GM10266 (cell line): ENCODE data around the gene MMP25.

Source experiments
- DNase-seq: peaks from one replicate; pipeline ENCODE4 v3.0.0; 2012; ENCODE audit errors: extremely low spot score
- TF ChIP-seq, protein P1 (sequence below): IDR thresholded peaks from 2 replicates; pipeline ENCODE4 v1.5.1; 2012; ENCODE audit warnings: mild to moderate bottlenecking, low read depth; ENCODE audit not compliant: control insufficient read depth, insufficient read depth; ENCODE audit errors: missing control alignments

MMP25 gene

DNA sequence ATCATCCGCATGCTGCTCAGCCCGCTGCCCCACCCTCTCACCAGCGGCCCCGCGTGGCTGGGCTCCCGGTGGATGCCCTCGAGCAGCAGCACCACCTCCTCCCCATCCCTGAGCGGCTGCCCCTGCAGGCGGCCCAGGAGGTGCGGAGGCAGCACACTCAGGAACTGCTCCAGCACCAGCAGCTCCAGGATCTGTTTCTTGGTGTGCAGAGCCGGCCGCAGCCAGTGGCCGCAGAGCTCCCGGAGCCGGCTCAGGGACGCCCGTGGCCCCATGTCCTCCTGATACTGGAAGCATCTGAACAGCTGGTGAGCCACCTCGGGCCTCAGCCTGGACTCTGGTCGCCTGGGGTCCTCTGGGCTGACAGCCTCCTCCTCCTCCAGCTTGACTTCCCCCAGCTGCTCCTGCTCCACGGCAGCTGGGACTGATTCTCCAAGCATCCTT lies 46.2 kb downstream of the MMP25 start:
- TF ChIP-seq, protein P1, sequence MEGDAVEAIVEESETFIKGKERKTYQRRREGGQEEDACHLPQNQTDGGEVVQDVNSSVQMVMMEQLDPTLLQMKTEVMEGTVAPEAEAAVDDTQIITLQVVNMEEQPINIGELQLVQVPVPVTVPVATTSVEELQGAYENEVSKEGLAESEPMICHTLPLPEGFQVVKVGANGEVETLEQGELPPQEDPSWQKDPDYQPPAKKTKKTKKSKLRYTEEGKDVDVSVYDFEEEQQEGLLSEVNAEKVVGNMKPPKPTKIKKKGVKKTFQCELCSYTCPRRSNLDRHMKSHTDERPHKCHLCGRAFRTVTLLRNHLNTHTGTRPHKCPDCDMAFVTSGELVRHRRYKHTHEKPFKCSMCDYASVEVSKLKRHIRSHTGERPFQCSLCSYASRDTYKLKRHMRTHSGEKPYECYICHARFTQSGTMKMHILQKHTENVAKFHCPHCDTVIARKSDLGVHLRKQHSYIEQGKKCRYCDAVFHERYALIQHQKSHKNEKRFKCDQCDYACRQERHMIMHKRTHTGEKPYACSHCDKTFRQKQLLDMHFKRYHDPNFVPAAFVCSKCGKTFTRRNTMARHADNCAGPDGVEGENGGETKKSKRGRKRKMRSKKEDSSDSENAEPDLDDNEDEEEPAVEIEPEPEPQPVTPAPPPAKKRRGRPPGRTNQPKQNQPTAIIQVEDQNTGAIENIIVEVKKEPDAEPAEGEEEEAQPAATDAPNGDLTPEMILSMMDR = no peak
- peak; percentile 10 for DNase-seq

DNA sequence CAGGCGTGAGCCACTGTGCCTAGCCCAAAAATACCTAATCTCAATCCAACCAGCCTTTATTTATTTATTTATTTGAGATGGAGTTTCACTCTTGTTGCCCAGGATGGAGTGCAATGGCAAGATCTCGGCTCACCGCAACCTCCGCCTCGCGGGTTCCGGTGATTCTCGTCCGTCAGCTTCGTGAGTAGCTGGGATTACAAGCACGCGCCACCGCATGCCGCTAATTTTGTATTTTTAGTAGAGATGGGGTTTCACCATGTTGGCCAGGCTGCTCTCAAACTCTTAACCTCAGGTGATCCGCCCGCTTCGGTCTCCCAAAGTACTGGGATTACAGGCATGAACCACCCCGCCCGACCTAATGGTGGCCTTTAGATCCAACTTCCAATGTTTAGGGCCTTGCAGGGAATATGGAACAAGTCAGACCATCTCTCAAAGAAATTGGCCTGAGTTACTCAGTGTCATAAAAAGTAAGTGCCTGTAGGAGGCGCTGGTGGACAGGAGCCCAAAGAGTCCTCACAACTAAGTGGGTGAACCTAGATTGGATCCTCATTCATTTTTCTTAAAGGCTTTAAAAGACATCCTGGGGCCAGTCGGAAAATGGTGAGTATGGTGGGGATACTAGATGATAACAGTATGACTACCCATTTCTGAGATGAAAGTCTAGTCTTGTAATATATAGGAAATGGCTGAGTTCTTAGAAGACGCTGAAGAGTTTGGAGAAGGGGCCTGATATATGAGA lies 48.1 kb downstream of the MMP25 start:
- peak; percentile 80 for DNase-seq
- TF ChIP-seq, protein P1 = peak; percentile 70

DNA sequence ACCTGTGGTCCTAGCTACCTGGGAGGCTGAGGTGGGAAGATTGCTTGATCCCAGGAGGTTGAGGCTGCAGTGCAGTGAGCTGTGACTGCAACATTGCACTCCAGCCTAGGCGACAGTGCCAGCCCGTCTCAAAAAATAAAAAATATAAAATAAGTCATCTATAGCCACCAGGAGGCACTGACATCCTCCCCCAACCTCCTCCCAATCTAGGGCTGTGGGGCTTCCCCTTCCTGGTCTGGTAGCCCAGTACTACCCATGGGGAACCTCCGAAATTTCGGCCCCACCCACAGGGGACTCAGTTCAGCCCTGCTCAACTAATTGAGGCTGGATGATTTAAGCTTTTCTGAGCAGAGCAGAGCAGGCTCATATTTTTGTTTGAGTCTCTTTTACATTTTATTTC lies 49.5 kb downstream of the MMP25 start:
- DNase-seq = peak; percentile 93
- TF ChIP-seq, protein P1 = peak; percentile 43

DNA sequence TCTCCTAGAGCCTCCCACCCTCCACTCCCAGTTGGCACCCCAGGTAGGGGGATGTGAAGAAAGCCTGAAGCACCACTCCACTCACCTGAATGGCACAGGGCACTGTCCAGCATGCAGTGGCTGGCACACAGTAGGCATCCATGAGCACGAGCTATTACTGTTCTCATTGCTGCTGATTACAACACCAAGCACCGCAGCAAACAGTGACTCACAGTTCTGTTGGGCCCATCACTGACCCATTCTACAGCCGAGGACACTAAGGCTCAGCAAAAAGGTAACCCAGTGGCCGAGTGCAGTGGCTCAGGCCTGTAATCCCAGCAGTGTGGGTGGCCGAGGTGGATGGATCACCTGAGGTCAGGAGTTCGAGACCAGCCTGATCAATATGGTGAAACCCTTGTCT lies 50.0 kb downstream of the MMP25 start:
- TF ChIP-seq, protein P1 = no peak
- no peak for DNase-seq

DNA sequence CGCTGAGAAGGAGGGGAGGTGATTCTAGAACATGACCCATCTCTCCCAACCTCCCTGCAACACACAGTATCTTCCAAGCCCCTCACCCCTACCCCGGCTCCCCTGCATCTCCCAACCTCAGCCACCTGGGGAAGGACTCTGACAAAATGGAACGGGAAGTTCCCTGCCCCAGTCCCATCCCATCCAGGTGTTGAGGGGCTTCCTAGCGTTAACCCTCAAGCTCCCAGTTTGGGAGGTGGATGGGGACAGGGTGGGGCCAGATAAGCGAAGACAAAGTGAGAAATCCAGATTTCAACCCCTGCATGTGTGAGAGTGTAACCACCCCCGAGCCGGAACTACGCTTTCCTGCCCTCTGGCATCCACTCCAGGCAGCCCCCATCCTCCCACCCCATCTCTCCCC lies 50.9 kb downstream of the MMP25 start:
- TF ChIP-seq, protein P1 = no peak
- no peak for DNase-seq

DNA sequence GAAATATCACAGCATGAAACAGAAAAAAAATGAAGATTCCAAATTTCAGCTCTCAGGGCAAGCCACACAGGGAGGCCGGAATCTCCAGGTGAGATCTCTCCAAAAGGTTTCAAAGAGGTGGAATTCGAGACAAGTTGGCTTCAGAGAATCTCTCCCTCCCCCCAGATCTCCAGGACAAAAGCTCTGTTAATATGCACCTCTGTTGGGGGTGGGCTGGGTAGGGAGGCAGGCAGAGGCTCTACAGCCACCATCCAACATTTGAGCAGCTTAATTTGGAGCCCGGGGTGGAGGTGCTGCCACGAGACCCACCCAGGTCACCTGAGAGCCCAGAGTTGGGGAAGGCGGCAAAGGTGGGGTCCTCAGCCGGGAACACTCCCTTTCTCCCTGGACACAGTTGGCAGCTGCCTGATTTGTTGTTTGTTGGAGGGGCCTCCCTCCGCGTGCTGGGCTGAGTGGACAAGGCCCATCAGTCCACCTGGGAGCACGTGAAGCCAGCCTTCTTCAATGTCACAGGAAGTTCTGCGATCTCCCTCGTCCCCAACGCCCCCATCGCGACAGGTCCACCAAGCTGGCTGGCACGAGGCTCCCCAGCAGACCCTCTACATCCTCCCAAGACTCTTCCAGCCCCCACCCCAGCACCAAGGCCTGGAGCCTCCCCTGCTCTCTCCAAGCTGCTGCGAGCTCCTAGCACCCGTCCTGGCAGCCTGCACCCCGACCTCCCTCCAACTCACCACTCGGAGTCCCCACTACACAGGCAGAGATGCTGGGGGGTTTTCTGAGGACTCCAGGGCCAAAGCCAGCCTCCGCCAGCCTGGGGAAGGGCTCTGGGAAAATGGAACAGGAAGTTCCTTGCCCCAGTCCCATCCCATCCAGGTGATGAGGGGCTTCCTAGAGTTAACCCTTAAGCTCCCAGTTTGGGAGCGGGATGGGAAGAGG lies 52.4 kb downstream of the MMP25 start, which contains the start of gene ZSCAN10:
TSS of gene ZSCAN10 (minus strand) at position 836 of the 936 bp plus-strand sequence. CDS start 6,357 bp downstream, outside the sequence.
- TF ChIP-seq, protein P1 = no peak

More for the DNA sequence above, 52.4 kb downstream of the MMP25 start, which contains the start of gene ZSCAN10:
- no peak for DNase-seq
